ENCODE measurements around the gene LRRC36. TPM values are rescaled to one million over a fixed set of nuclear protein-coding genes. Genes with fewer than 3 reads are reported as not detected.

The LRRC36 gene
- total and polyA plus RNA-seq, 2 of the 8 experiments (the other 6 are each of a cell fraction or from before 2014, with no cell fraction given), result 0.15 TPM; not detected in 1

GRCh38 chr16:67277999-67278772 lies 48.4 kb upstream of the LRRC36 start:
- H4K91ac ChIP-seq (replicated peaks; ENCODE audit: insufficient read length, low read length), result no peak overlapping the region
- no peak overlapping the region for H3K4ac ChIP-seq (replicated peaks; ENCODE audit: insufficient read length, low read depth, low read length)
- H4K8ac ChIP-seq (ENCODE audit: extremely low read depth, insufficient read depth, low read length), result no peak overlapping the region; the same call in 1 of the 2 replicates
- H2BK5ac ChIP-seq (ENCODE audit: low read depth, low read length), result no peak overlapping the region
- ChIA-PET CTCF (ENCODE audit: partially characterized antibody) (interaction anchor here (0.9 to 3.1 kb wide), 20 partner anchors 7 to 123 kb away, joined by 3 to 27 read pairs (median 4); partner anchors contain the start of gene TMEM208), POLR2A (ENCODE audit: partially characterized antibody) (interaction anchor here (0.9 to 1.2 kb wide), 2 partner anchors 12 to 32 kb away, joined by 4 read pairs; no protein-coding TSS in a partner anchor)
- WGBS, 2 experiments (ENCODE audit: extremely low coverage in 1 of 2, insufficient coverage in 1 of 2, insufficient read length in 1 of 2, insufficient replicate concordance in 2 of 2, low coverage in 1 of 2, low lambda C conversion rate in 2 of 2, missing lambda C conversion rate in 1 of 2), result 59% methylated on average over 13 of the region's 13 CpGs; no CpG with 5 or more reads in 1 of the 2 experiments
- no peak overlapping the region for H4K5ac ChIP-seq (ENCODE audit: insufficient read length, low read depth, low read length)
- no peak overlapping the region for H2BK20ac ChIP-seq (ENCODE audit: low read length)
- no peaks in the 10 kb centered on the region for H3K9me3 ChIP-seq (ENCODE audit: insufficient read depth in 2 of 2, low read depth in 1 of 2, low read length in 1 of 2)
- no peak overlapping the region for H3K14ac ChIP-seq (ENCODE audit: insufficient read length)
- peaks cover 0 to 15% (median 12%) of the 10 kb centered on the region in 4 experiments; a peak in 5 of 7 replicates for H3K27me3 ChIP-seq (replicated peaks in 1 of 4; ENCODE audit: control insufficient read depth in 3 of 4, extremely low read depth in 1 of 4, insufficient read depth in 3 of 4, low read length in 3 of 4)
- peaks cover 4% of the 10 kb centered on the region; the same call in 1 of the 2 replicates for H3K23me2 ChIP-seq (ENCODE audit: low read depth, low read length)
- no peaks in the 10 kb centered on the region for H4K20me1 ChIP-seq (replicated peaks in 1 of 2; ENCODE audit: control insufficient read depth in 1 of 2, insufficient read depth in 2 of 2, low read length in 2 of 2)
- FAIRE-seq (no peak), DNase-seq (ENCODE audit: low read depth in 1 of 2, low spot score in 2 of 2) (no peak)
- H3K56ac ChIP-seq (replicated peaks; ENCODE audit: insufficient read length, low read depth, low read length), result no peak overlapping the region
- H3K4me1 ChIP-seq (replicated peaks in 1 of 4; ENCODE audit: control insufficient read depth in 3 of 4, insufficient read depth in 4 of 4, low read length in 3 of 4), result no peaks in the 10 kb centered on the region
- no peak overlapping the region for H3K23ac ChIP-seq (ENCODE audit: insufficient read length)
- no peaks in the 10 kb centered on the region for H3K79me2 ChIP-seq (ENCODE audit: control insufficient read depth in 1 of 2, insufficient read depth in 2 of 2, low read length in 2 of 2)
- peak in 1 of 3 experiments; percentile 67; a peak in 1 of 4 replicates for TF ChIP-seq CTCF (IDR thresholded peaks at IDR 0.05; ENCODE audit: control extremely low read depth in 1 of 3, insufficient read depth in 1 of 3, low read depth in 1 of 3, low read length in 3 of 3)
- no peak for TF ChIP-seq FOSL1 (IDR thresholded peaks at IDR 0.05; ENCODE audit: insufficient read depth, low read depth, low read length)
- TF ChIP-seq RAD21 (IDR thresholded peaks at IDR 0.05 in 1 of 2, conservative IDR thresholded peaks at IDR 0.05 in 1 of 2; ENCODE audit: low read depth in 2 of 2, low read length in 2 of 2), result peak in 1 of 2 experiments; percentile 61; a peak in 1 of 4 replicates
- no peaks in the 10 kb centered on the region for H3K36me3 ChIP-seq (ENCODE audit: control insufficient read depth in 2 of 4, insufficient read depth in 4 of 4, low read length in 3 of 4)
- no peaks in the 10 kb centered on the region for H3K79me1 ChIP-seq (ENCODE audit: low read depth, low read length)
- H2AFZ ChIP-seq (ENCODE audit: low read length), result no peak overlapping the region
- H3K9ac ChIP-seq (replicated peaks in 1 of 4; ENCODE audit: extremely low read depth in 1 of 4, low read depth in 3 of 4, low read length in 3 of 4), result no peak overlapping the region
- no peak overlapping the region for H2BK120ac ChIP-seq (replicated peaks; ENCODE audit: low read depth, low read length)
- no peak overlapping the region for H3K27ac ChIP-seq (ENCODE audit: low read depth, low read length)
- peak overlapping the region; percentile 37 to 70 (median 44) for H3K4me3 ChIP-seq (ENCODE audit: extremely low read depth in 1 of 4, insufficient read depth in 2 of 4, low read depth in 3 of 4, low read length in 4 of 4)
- H2BK12ac ChIP-seq (ENCODE audit: low read depth, low read length), result no peak overlapping the region
- peak overlapping the region; percentile 40 to 91 for H3K4me2 ChIP-seq (ENCODE audit: insufficient read depth in 1 of 2, low read depth in 2 of 2, low read length in 2 of 2)
- no peak overlapping the region; the same call in 1 of the 2 replicates for H2AK5ac ChIP-seq (ENCODE audit: low read depth, low read length)
- H3K18ac ChIP-seq (ENCODE audit: extremely low read depth, low read length), result no peak overlapping the region
- no peak overlapping the region for H2BK15ac ChIP-seq (ENCODE audit: low read length)
